HG03159 (cell line): ENCODE results near the gene CCND1.
"Not testable (repeated sequence)": the region's sequence is repeated elsewhere in the genome, so short reads cannot be mapped to it uniquely, and the experiment has no call there.

Experiments used
- ATAC-seq: cut with Tn5 transposase; IDR thresholded peaks from one replicate; pipeline ENCODE4 v1.9.1; 2021; ENCODE audit warnings: mild to moderate bottlenecking, moderate library complexity; ENCODE audit not compliant: unreplicated experiment

CCND1 gene

DNA sequence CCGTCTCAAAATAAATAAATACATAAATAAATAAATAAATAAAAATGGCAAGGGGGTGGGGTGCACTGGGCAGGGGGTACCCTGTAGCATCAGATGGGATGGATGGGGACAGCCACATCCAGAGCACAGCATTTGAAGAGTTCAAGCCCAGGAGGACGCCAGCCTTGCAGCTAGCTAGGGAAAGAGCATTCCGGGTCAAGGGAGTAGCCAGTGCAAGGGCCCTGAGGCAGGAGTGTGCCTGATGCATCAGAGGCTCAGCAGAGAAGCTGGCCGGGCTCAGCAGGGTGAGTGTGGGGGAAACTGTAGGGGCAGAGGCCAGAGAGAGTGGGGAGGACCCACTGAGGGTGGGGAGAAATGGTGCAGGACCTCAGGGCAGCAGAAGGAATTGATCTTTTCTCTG lies 23.7 kb upstream of the CCND1 start:
- ATAC-seq, result no peak

DNA sequence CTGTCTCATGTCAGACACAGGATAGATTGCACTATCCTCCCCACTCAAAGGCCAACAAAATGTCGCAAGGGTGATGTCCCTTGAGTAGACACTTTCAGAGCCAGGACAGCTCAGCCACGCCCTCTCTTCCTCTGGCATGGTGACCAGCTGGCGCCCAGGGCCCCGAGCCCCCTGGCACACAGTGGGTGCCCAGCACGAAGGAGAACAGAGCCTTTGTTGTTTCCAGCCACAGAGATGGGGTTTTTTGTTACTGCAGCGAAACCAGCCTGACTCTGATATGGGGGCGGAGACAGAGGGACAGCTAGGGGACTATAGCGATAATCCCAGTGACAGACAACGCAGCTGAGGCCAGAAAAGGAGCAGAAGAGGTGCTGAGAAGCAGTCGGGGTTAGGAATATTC lies 23.3 kb upstream of the CCND1 start:
- ATAC-seq, result no peak

DNA sequence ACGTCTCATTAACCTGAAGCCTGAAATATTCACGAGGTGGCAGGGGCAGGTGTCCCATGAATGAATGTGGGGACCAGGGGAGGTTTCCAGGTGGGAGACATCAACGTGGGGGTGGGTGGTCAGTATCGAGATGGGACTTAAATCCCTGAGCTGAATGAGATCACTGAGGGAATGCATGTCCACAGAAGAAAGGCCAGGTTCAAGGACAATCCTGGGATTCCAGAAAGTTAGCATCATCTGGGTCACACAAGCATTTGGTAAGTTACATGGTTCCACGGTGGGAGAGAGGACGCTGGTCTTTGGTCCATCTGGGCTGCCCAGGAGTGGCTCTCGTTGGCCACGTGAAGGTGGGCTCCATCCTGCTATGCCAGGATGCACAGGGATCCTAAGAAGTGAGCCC lies 22.7 kb upstream of the CCND1 start:
- no peak for ATAC-seq

DNA sequence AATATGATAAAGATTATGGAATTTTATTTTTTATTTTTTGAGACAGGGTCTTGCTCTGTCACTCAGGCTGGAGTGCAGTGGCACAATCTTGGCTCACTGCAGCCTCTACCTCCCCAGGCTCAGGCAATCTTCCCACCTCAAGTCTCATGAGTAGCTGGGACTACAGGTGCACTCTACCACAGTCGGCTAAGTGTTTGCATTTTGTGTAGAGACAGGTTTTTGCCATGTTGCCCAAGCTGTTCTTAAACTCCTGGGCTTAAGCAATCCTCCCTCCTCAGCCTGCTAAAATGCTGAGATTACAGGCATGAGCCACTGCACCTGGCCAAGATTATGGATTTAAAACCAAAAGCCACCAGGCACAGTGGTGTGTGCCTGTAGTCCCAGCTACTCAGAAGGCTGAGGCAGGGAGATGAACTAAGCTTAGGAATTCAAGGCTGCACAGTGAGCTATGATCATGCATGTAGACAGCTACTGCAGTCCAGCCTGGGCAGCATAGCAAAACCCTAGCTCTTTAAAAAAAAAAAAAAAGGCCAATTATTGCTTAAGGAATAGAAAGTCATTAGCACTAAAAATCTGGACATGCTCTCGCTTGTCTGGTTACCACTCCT lies 20.2 kb upstream of the CCND1 start:
- ATAC-seq, result no peak

DNA sequence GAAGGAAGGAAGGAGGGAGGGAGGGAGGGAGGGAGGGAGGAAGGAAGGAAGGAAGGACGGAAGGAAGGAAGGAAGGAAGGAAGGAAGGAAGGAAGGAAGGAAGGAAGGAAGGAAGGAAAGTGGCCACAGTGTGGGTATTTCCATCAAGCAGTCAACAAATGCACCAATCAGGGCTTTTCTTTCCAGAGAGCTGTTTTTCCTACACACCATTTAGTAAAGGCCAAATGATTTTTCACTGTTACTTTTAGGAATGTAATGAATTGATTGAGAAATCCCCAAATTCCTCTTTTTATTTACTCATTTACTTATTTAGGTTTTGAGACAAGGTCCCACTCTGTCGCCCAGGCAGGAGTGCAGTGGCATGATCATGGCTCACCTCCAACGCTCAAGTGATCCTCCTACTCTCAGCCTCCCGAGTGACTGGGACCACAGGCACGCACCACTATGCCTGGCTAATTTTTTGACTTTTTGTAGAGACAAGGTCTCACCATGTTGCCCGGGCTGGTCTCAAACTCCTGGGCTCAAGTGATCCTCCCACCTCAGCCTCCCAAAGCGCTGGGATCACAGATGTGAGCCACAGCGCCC lies 18.8 kb upstream of the CCND1 start:
- ATAC-seq, result not testable (repeated sequence)

DNA sequence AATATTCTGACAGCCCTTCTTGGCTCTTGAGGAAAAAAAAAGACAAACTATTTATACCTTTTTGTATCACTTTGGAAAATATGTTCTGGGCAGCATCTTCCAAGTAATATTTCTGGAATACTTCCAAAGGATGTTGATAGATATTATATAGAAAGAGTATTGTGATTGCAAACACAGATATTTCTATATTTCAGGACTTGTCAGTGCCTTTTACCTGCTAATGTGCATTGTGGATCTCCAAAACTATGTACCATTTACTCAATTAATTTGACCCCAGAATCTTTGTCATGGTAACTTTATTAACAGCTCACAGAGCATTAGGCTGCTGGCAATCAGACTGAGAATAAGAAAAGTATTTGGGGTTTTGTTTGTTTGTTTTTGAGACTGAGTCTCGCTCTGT lies 16.7 kb upstream of the CCND1 start:
- ATAC-seq, result no peak

DNA sequence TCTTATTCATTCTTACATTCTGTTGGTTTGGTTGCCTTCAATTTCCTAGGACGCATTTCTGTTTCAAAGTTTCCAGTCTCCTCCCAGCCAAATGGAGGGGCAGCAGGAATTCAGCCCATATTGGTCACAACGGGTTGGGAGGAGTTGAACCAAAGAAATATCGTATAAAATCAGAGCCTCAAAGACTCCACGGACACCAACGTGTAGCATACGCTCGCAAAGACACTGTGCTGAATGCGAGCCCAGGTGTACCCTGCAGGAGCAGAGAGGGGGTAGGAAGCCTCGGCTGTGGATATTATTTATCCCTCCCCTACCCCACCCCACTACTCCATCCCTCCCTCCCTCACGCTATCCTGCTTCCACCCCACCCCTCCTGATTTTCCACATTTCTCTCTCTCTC lies 15.5 kb upstream of the CCND1 start:
- ATAC-seq, result no peak

DNA sequence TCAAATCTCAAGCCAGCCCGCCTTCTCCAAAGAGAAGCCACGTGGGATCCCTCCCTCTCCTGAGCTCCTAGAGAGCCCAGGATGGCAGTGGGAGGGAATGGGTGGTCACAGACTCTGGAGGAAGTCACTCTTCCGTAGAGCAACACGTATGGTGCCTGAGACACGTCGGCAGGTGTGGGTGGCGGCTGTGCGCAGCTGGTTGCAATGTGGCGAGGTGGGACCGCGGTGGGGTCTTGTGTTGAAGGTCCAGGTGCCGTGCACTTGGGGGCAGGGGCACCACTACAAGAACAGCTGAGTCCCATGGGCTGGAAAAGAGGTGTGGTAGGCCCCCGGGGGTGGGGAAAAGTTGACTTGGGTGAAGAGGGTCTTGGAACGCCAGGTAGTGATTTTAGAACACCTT lies 13.4 kb upstream of the CCND1 start:
- no peak for ATAC-seq

DNA sequence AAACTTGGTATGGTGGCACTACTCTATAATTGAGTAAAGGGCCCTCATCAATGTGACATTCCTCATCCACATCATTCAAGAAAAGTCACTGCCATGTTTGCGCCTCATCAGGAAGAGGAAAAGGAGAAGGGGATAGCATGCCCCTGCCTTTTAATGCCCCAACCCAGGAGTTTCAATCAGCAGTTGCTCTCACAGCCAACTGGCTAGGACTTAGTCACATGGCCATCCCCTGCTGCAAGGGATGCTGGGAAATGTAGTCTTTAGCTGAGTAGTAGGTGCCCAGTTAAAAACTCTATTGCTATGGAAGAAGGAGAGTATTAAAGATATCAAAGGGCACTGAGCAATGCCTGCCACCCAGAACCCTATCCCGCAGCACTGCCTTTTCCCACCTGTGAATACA lies 10.9 kb upstream of the CCND1 start:
- ATAC-seq, result no peak

DNA sequence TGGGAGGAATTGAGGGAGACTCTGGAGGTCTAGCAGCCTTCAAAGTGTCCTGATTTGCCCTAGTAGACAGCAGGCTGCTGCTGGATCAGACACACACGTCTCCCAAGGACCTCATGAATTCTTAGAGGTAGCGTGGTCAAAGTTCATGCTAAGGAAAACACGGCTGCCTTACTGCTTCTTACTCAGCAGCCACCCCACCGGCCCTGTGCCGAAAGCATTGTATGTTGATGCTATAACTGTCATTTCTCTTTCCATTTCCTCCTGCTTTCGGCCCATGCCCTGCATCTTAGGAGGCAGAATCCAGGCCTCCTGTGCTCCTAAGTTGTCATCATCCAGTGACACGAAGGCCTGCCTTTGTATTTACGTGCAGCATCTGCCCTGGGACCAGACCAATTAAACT lies 10.5 kb upstream of the CCND1 start:
- no peak for ATAC-seq

DNA sequence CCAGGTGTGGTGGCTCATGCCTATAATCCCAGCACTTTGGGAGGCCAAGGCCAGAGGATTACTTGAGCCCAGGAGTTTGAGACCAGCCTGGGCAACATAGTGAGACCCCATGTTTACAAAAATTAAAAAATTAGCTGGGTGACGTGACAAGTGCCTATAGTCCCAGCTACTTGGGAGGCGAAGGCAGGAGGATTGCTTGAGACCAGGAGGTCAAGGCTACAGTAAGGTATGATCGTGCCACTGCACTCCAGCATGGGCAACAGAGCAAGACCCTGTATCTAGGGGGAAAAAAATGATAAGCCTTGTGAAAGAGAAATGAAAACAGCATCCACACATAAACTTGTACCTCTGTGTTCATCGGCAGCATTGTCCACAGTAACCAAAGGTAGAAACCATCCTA lies 8.1 kb upstream of the CCND1 start:
- ATAC-seq, result no peak

DNA sequence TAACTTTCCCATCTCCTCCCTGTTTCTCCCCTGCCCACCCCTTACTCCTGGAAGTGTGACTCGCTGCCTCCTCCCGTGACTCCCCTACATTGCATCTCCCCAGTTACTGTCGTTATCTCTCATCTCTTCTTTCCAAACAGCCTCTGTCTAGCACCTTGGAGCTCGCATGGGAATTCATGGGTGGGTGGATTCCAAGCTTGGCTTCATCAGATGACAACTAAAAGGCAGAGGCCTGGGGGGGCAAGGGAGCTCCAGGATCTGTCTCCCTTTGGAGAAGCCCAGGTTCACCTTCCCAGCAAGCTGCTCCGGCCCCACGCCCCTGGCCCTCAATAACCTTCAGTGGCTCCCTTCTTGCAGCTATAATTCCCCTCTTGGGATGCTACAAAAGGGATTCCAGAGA lies 6.9 kb upstream of the CCND1 start:
- ATAC-seq, result no peak

DNA sequence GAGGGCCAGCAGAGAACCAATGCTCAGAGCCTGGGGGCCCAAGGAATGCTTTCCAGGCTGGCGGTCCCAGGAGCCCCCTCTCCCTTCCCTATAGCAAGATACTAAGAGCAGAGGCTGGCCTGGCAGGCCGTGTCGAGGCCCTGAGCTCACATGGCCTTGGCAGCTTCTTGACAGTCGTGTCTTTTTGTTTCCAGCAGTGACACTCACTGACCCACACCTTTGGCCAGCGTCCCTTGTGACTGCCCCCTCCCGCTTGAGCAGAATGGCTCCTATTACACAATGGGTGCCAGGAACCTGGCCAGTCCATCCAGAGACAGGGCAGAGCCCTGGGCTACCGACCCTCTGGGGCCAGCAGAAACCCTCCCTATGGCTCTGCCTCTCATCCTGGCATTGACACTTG lies 6.4 kb upstream of the CCND1 start:
- no peak for ATAC-seq

DNA sequence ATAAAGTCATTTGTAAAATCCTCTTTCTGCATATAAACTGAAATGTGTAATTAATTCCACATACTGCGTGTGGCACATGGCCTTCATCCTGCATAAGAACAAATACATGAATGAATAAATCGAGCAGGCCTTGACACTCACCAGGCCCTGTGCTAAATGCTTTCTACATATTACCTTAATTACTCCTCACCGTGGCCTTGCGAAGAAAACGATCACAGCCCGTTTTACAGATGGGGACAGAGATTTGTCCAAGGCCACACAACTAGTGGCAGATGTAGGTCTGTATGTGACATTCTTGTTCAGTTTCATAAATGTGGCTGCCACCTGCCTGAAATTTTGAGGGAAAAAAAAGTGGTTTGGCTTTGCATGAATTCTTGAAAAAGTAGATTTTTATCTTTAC lies 5.8 kb upstream of the CCND1 start:
- no peak for ATAC-seq

DNA sequence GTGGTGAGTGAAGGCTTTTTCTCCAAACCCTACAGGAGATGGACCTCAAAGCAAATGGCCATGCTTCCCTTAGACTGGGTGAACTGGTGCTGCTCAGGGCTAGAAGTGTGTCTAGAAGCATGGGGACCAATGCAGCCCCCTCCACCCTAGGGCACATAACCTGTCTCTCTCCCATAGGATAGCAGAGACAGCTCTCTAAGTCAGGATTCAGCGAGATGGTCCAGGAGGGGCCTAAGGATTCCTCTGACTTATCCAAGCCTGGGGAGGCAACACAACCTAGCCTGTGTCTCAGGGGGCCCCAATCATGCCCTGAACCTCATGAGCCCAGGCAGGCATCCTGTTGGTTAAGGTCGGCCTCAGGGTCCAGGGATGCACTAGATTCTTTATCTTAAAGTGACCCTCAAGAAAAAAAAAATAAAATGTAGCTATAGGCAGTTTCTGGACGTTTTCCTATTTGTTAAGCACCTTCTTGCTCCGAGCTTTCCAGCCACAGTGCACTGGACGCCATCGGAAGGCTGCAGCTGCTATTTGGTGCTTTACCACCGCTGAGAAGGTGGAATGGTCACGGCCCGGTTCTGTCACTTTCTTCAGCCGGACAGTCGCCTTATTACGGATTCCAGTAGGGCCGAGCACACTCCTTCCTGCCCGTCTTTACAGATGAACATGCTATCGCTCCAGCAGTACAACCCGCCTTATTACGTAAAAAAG lies 5.0 kb upstream of the CCND1 start:
- ATAC-seq, result no peak

DNA sequence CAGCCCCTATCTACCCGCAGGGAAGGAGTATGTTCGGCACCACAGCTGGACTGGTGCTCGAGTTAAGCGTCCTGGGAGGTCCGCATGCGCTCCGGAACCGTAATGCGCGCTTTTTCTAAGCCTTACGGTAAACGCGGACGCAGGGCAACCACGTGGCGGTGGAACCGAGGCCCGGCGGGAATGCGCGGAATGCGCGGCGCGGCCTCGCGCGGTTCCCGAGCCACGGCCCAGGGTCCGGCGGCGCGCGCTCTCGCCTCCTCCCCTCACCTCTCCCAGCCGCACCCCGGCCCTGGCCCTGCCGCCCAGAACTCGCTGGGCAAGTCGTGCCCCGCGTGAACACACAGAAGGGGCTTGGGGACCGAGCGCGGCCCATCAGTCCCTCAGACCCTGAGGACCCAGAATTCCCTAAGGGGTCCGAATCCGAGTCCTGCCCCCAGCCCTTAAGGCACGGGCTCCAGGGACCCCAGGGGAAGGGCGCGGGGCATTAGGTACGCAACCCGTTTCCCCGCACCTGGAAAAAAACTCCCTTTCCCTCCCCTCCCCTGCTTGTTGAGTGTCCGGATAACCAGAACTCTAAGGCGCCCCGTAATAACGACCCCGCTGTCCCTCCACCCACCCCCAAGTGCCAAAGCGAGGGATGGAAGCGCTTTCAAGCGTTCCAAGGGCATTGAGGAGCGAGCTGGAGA lies 4.3 kb upstream of the CCND1 start:
- ATAC-seq, result no peak

DNA sequence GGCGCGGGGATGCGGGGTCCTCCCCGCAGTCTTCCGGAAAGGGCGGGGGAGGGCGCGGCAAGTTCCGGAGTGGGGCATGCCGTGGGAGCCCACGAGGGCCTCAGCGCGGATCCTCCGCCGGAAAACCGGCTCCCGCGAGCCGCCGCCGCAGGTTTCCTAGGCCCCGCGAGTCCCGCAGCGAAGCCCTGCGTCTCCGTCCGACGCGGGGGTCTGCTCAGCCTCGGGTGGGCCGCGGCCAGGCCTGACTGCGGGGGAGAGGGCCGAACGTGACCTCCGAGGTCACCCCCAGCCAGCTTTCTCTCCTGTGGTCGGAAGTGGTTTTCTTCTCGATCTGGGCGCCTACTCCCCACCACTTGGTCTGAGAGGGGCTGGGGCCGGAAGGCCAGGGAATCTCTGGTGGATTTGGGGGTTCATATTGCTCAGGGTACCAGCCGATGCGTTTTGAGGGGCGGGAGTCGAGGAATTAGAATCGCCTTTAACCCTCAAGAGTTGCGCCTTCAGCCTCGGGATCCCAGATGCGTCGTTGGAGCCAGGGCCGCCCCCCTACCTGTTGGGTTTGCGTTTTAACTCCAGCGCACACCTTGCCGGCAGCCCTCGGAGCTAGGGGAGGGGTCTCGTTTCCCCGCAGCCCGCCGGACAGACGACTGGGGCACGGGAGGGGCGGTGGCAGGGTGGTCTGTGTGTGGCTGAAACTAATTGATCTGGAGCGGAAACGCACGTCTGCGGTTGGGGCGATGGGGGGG lies 3.6 kb upstream of the CCND1 start:
- ATAC-seq, result no peak

DNA sequence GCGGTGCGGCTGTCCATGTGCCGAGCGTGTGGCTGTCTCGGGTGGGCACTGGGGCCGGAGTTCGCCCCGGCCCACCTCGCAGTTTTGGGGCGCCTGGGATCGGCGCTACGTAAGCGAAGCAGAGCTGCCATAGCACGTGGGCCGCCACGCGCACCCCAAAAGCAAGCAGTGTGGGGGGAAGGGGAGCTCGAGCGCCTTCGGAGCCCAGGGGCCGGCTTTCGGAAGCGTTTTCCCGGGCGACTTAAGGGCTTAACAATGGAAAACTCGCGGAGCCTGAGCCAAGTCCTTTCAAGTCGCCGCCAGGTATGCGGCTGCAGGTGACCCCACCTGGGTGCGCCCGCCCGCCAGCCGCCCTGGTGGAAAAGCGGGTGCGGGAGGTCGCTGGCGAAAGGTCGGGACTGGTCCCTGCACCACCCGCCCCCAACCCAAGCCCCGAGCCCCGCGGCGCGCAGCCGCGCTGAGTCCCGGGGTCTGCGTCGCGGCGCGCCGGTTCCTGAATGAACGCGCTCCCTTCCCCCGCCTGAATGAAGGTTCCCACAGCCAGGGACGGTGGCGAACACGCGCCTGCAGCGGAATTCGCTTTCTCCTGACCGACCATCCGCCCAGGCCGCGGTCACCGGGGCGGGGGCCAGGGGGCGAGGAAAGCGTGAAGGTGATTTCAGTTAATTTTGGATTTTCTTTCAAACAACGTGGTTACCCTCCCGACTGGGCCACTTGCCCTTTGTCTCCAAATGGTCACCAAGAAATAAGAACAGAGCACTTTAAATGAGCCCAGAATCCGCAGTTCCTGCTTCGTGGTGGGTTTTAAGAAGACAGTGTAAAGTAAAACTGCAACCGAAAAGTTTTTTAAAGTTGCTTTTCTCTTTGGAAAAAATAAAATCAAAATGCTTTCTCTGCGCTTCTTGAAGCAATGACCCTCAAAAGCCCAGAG lies 2.8 kb upstream of the CCND1 start:
- no peak for ATAC-seq

DNA sequence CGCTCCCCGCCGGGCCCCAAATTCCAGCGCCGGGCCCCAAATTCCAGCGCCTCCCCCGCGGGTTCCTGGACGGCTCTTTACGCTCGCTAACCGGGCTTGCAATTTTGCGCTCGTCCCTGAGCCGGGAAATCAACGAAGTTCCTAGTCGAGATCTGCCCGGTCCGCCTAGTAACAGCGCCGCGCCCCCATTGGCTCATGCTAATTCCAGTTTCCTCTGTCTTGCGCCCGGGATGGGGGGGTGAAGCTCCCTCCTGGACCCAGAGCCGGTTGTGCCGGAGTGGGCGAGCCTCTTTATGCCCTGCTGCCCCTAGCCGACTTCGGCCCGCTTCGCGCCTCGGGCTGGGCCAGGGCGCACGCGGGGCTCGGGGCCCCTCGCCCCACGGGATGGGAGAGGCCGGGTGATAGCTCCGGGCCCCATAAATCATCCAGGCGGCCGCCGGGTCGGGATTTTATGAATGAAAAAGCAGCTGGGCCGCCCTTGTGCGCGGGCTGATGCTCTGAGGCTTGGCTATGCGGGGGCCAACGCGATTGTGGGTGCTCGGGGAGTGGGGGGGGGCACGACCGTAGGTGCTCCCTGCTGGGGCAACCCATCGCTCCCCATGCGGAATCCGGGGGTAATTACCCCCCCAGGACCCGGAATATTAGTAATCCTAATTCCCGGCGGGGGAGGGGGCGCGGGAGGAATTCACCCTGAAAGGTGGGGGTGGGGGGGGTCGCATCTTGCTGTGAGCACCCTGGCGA lies 1.8 kb upstream of the CCND1 start:
- ATAC-seq, result no peak

DNA sequence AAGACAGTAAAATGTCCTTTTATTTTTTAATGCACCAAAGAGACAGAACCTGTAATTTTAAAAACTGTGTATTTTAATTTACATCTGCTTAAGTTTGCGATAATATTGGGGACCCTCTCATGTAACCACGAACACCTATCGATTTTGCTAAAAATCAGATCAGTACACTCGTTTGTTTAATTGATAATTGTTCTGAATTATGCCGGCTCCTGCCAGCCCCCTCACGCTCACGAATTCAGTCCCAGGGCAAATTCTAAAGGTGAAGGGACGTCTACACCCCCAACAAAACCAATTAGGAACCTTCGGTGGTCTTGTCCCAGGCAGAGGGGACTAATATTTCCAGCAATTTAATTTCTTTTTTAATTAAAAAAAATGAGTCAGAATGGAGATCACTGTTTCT lies 1.1 kb upstream of the CCND1 start:
- ATAC-seq, result no peak
